GM20000 (cell line): ENCODE data around the gene NDE1.
A peak's percentile ranks its signal among the peaks of the same experiment; 100 is the strongest.

Source experiments
- DNase-seq: peaks from one replicate; pipeline ENCODE4 v3.0.0; 2012; ENCODE audit warnings: low spot score
- TF ChIP-seq, protein P1 (sequence below): IDR thresholded peaks from 2 replicates; pipeline ENCODE4 v1.5.1; 2012; ENCODE audit warnings: mild to moderate bottlenecking, control low read depth; ENCODE audit errors: extremely low read depth, missing control alignments

NDE1 gene

GRCh38 chr16:15694499-15694898 is 44.5 kb downstream of the NDE1 start:
- TF ChIP-seq, protein P1, sequence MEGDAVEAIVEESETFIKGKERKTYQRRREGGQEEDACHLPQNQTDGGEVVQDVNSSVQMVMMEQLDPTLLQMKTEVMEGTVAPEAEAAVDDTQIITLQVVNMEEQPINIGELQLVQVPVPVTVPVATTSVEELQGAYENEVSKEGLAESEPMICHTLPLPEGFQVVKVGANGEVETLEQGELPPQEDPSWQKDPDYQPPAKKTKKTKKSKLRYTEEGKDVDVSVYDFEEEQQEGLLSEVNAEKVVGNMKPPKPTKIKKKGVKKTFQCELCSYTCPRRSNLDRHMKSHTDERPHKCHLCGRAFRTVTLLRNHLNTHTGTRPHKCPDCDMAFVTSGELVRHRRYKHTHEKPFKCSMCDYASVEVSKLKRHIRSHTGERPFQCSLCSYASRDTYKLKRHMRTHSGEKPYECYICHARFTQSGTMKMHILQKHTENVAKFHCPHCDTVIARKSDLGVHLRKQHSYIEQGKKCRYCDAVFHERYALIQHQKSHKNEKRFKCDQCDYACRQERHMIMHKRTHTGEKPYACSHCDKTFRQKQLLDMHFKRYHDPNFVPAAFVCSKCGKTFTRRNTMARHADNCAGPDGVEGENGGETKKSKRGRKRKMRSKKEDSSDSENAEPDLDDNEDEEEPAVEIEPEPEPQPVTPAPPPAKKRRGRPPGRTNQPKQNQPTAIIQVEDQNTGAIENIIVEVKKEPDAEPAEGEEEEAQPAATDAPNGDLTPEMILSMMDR = no peak
- DNase-seq = no peak

- no peak for DNase-seq
- TF ChIP-seq, protein P1 = no peak
Observed at GRCh38 chr16:15699819-15700218, 49.8 kb downstream of the NDE1 start.

DNA sequence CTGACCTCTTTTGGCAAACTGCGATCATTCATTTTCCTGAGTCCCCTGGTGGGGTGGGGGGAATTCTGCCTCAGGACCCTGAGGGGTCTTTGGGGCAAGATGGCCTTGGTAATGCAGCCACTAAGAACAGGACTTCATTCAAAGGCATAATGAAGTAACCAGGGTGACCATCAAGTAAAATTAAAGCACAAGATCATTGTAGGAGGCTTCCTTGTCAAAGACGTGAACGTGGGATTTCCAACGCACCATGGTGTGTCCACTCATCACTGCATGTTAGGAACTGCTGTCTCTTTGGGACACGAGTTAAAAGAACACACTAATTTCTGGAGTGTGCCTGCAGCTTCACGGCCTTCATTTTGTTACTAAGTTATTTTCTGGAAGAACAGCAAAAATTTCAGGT is 51.3 kb downstream of the NDE1 start:
- TF ChIP-seq, protein P1 = no peak
- DNase-seq = no peak

DNA sequence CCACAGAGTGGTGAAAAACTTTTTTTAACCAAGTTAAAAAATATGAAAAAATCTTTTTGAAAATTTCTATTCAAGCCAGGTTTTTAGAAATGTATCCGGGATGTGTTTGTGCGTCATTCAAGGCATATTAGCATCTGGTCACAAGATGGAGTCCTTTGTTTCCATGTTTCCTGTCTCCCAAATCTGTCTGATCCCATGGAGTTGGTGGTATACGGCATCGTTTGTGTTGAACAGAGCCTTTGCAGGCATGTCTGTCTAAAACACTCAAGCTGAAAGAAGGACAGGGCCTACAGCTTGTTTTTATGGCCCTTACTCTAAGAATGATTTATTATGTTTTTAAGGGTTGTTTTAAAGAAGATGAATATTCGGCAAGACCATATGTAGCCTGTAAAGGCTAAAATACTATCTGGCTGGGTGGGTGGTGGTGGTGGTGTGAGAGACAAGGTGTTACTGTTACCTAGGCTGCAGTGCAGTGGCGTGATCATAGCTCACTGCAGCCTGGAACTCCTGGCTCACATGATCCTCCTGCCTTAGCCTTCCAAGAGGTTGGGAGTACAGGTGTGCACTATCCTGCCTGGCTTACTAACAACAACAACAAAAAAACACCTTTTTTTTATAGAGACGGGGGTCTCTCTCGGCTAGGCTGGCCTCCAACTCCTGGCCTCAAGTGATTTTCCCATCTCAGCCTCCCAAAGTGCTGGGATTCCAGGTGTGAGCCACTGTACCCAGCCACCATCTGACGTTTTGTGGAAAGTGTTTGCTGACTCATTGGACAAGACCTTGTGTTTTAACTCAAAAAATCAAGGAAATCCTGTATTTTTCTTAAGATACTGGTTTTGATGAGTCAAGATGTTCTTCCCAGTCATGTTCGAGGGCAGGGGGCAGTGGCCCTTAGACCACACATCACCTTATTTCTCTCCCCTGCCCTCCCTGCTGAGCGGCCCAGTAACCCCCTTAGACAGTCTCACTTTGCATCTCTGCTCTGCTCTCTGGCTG is 52.2 kb downstream of the NDE1 start:
- TF ChIP-seq, protein P1 = no peak
- DNase-seq = no peak

DNA sequence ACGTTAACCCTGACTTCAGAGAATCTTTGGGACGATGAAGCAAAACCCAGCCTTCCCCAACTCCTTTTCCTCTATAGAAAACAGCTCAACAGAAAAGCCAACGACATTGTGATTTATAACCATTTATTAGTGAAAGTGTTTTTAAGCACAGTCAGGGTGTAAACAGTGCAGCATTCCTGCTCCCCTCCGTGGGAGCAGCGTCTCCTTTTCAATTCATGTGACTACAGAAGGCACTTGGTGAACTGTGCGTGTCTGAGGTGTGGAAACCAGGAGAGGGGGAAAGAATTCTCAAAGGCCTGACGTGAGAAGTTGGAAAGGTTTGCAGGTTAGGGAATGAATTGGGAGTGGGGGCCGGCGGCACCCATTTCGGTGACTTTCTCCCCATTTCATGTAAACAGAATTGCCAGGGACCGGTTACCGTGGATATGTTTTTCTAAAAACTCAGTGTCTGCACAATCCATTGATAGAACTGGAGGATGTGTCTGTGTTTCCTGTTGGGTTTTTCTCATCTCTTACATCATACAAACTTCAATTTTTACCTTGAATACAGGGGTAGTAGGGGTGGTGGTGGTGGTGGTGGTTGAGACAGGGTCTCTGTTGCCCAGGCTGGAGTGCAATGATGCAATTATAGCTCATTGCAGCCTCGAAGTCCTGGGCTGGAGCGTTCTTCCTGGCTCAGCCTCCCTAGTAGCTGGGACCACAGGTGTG is 53.1 kb downstream of the NDE1 start:
- TF ChIP-seq, protein P1 = no peak
- no peak for DNase-seq

DNA sequence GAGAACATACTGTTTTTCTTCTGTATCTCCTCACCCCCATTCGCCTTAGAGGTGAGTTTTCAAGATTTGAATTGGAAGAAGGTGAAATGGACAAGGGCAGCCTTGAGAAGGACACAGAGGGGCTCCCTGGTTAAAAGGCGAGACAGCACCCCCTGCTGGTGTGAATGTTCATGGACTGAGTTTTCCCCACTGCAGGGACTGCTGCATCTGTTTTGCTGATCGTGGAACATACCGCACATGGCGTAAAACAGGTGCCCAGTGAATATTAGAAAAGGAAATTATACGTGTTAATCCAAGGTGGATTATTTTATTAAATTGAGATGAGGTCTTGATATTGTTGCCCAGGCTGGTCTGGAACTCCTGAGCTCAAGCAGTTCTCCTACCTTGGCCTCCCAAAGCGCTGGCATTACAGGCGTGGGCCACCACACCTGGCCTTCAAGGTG is 54.5 kb downstream of the NDE1 start:
- peak; percentile 70 for DNase-seq
- TF ChIP-seq, protein P1 = peak; percentile 65

- TF ChIP-seq, protein P1 = no peak
- DNase-seq = no peak
Observed at GRCh38 chr16:15705064-15705565, 55.1 kb downstream of the NDE1 start.
